Liver (tissue), 3 donors: ENCODE measurements around the gene ANKMY1.

Experiments
- EGR1 ChIP-seq, 2 donors: IDR thresholded peaks; 2 replicates each; pipeline ENCODE4 v1.6.1; 2016 to 2018; ENCODE audit warnings: antibody characterized with exemption in 2 of 2, low read depth in 2 of 2
- GABPA ChIP-seq, 2 donors: IDR thresholded peaks in 1 of 2; conservative IDR thresholded peaks in 1 of 2; 2 replicates each; pipeline ENCODE4 v1.6.1; 2016; ENCODE audit warnings: antibody characterized with exemption in 2 of 2, mild to moderate bottlenecking in 1 of 2, moderate library complexity in 1 of 2
- HNF4A ChIP-seq, 2 donors: conservative IDR thresholded peaks; 2 replicates each; pipeline ENCODE4 v1.6.1; 2016; ENCODE audit warnings: antibody characterized with exemption in 2 of 2, mild to moderate bottlenecking in 2 of 2
- HNF4G ChIP-seq: IDR thresholded peaks from 2 replicates; pipeline ENCODE4 v1.6.1; 2016; ENCODE audit warnings: antibody characterized with exemption
- RAD21 ChIP-seq, 2 donors: IDR thresholded peaks; 2 replicates each; pipeline ENCODE4 v1.6.1; 2016; ENCODE audit warnings: antibody characterized with exemption in 2 of 2, mild to moderate bottlenecking in 2 of 2
- REST ChIP-seq: IDR thresholded peaks from 2 replicates; pipeline ENCODE4 v1.6.1; 2016; ENCODE audit warnings: antibody characterized with exemption, mild to moderate bottlenecking
- RXRA ChIP-seq, 2 donors: IDR thresholded peaks; 2 replicates each; pipeline ENCODE4 v1.6.1; 2017 to 2018; ENCODE audit warnings: antibody characterized with exemption in 2 of 2, mild to moderate bottlenecking in 1 of 2
- SP1 ChIP-seq: IDR thresholded peaks from 2 replicates; pipeline ENCODE4 v1.6.1; 2018; ENCODE audit warnings: antibody characterized with exemption, mild to moderate bottlenecking
- TAF1 ChIP-seq: conservative IDR thresholded peaks from 2 replicates; pipeline ENCODE4 v1.6.1; 2016; ENCODE audit warnings: antibody characterized with exemption, mild to moderate bottlenecking
- YY1 ChIP-seq: IDR thresholded peaks from 2 replicates; pipeline ENCODE4 v1.6.1; 2016; ENCODE audit warnings: antibody characterized with exemption, mild to moderate bottlenecking
- TF ChIP-seq, protein P1 (sequence below): fragments of 150-350 bp; IDR thresholded peaks from 2 replicates; pipeline ENCODE4 v1.5.1; 2017; ENCODE audit warnings: improper control_type of control experiment, low read depth, low read length; ENCODE audit not compliant: missing input control
- TF ChIP-seq, protein P2 (sequence below): IDR thresholded peaks from 2 replicates; pipeline ENCODE4 v1.6.1; 2016; ENCODE audit warnings: antibody characterized with exemption
- TF ChIP-seq, protein P3 (sequence below): IDR thresholded peaks from 2 replicates; pipeline ENCODE4 v1.6.1; 2016; ENCODE audit warnings: antibody characterized with exemption
- TF ChIP-seq, protein P4 (sequence below): IDR thresholded peaks from 2 replicates; pipeline ENCODE4 v1.6.1; 2016; ENCODE audit warnings: antibody characterized with exemption
- donor health status: healthy.
- donor health status: healthy.

- TF ChIP-seq, protein P1, sequence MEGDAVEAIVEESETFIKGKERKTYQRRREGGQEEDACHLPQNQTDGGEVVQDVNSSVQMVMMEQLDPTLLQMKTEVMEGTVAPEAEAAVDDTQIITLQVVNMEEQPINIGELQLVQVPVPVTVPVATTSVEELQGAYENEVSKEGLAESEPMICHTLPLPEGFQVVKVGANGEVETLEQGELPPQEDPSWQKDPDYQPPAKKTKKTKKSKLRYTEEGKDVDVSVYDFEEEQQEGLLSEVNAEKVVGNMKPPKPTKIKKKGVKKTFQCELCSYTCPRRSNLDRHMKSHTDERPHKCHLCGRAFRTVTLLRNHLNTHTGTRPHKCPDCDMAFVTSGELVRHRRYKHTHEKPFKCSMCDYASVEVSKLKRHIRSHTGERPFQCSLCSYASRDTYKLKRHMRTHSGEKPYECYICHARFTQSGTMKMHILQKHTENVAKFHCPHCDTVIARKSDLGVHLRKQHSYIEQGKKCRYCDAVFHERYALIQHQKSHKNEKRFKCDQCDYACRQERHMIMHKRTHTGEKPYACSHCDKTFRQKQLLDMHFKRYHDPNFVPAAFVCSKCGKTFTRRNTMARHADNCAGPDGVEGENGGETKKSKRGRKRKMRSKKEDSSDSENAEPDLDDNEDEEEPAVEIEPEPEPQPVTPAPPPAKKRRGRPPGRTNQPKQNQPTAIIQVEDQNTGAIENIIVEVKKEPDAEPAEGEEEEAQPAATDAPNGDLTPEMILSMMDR, result no peak
- no peak for TF ChIP-seq EGR1 (IDR thresholded peaks at IDR 0.05; ENCODE audit: low read depth in 2 of 2)
- TF ChIP-seq RAD21 (IDR thresholded peaks at IDR 0.05), result no peak
- TF ChIP-seq GABPA (IDR thresholded peaks at IDR 0.05 in 1 of 2, conservative IDR thresholded peaks at IDR 0.05 in 1 of 2), result no peak
- TF ChIP-seq TAF1, result no peak
- TF ChIP-seq YY1, result no peak
- TF ChIP-seq, protein P2, sequence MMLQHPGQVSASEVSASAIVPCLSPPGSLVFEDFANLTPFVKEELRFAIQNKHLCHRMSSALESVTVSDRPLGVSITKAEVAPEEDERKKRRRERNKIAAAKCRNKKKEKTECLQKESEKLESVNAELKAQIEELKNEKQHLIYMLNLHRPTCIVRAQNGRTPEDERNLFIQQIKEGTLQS, result no peak
- no peak for TF ChIP-seq RXRA (IDR thresholded peaks at IDR 0.05)
- no peak for TF ChIP-seq SP1
- no peak for TF ChIP-seq HNF4A (conservative IDR thresholded peaks at IDR 0.05)
- TF ChIP-seq REST, result no peak
- no peak for TF ChIP-seq HNF4G
- TF ChIP-seq, protein P3, sequence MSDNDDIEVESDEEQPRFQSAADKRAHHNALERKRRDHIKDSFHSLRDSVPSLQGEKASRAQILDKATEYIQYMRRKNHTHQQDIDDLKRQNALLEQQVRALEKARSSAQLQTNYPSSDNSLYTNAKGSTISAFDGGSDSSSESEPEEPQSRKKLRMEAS, result no peak
- TF ChIP-seq, protein P4, sequence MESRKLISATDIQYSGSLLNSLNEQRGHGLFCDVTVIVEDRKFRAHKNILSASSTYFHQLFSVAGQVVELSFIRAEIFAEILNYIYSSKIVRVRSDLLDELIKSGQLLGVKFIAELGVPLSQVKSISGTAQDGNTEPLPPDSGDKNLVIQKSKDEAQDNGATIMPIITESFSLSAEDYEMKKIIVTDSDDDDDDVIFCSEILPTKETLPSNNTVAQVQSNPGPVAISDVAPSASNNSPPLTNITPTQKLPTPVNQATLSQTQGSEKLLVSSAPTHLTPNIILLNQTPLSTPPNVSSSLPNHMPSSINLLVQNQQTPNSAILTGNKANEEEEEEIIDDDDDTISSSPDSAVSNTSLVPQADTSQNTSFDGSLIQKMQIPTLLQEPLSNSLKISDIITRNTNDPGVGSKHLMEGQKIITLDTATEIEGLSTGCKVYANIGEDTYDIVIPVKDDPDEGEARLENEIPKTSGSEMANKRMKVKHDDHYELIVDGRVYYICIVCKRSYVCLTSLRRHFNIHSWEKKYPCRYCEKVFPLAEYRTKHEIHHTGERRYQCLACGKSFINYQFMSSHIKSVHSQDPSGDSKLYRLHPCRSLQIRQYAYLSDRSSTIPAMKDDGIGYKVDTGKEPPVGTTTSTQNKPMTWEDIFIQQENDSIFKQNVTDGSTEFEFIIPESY, result no peak
Observed at GRCh38 chr2:240472078-240472790, 85.6 kb downstream of the ANKMY1 start.
